NCI-H446 treated with DMSO at 0.1 percent for 48 hours (cell line): ENCODE data around the gene SPINK5.

Source experiments
- DNase-seq: peaks from one replicate; lab custom pipeline; 2025; lab: John Stamatoyannopoulos, UW

Gene SPINK5

GRCh38 chr5:148091991-148092964 lies 28.5 kb downstream of the SPINK5 start:
- no peak for DNase-seq

- no peak for DNase-seq
Observed at GRCh38 chr5:148094336-148094735, 30.6 kb downstream of the SPINK5 start.

- no peak for DNase-seq
Observed at GRCh38 chr5:148104226-148104625, 40.4 kb downstream of the SPINK5 start.

- no peak for DNase-seq
Observed at GRCh38 chr5:148107608-148108007, 43.8 kb downstream of the SPINK5 start.

- DNase-seq: no peak
Observed at GRCh38 chr5:148113243-148113642, 49.5 kb downstream of the SPINK5 start.

- DNase-seq: no peak
Observed at GRCh38 chr5:148120317-148120716, 56.5 kb downstream of the SPINK5 start.

- DNase-seq: no peak
Observed at GRCh38 chr5:148125641-148126040, 61.9 kb downstream of the SPINK5 start.

- DNase-seq: no peak
Observed at GRCh38 chr5:148135091-148136048, 71.6 kb downstream of the SPINK5 start.

- no peak for DNase-seq
Observed at GRCh38 chr5:148140846-148141245, 77.1 kb downstream of the SPINK5 start.

GRCh38 chr5:148141645-148142044 lies 77.9 kb downstream of the SPINK5 start:
- no peak for DNase-seq

- DNase-seq: no peak
Observed at GRCh38 chr5:148145916-148146315, 82.1 kb downstream of the SPINK5 start.

- DNase-seq: no peak
Observed at GRCh38 chr5:148146487-148146886, 82.7 kb downstream of the SPINK5 start.

GRCh38 chr5:148147415-148147814 lies 83.6 kb downstream of the SPINK5 start:
- DNase-seq: no peak

GRCh38 chr5:148151872-148152271 lies 88.1 kb downstream of the SPINK5 start:
- DNase-seq: no peak

GRCh38 chr5:148152781-148153180 lies 89.0 kb downstream of the SPINK5 start:
- no peak for DNase-seq

GRCh38 chr5:148156609-148157008 lies 92.8 kb downstream of the SPINK5 start:
- DNase-seq: no peak

GRCh38 chr5:148162038-148162437 lies 98.3 kb downstream of the SPINK5 start:
- DNase-seq: no peak

GRCh38 chr5:148163345-148163744 lies 99.6 kb downstream of the SPINK5 start:
- no peak for DNase-seq

- DNase-seq: no peak
Observed at GRCh38 chr5:148166550-148167283, 102.9 kb downstream of the SPINK5 start.

GRCh38 chr5:148168246-148168645 lies 104.5 kb downstream of the SPINK5 start, which contains the start of gene SPINK14:
TSS of gene SPINK14 (plus strand) at chr5:148168546. CDS start at chr5:148169733, 1,187 bp downstream.
- DNase-seq: no peak

GRCh38 chr5:148172377-148172776 lies 108.6 kb downstream of the SPINK5 start:
- no peak for DNase-seq

GRCh38 chr5:148176480-148176879 lies 112.7 kb downstream of the SPINK5 start:
- DNase-seq: no peak
